Measurements from ENCODE around the gene SUPT3H. TPM values are rescaled to one million over a fixed set of nuclear protein-coding genes. Genes with fewer than 3 reads are reported as not detected.

Gene SUPT3H
- total and polyA plus RNA-seq, 2 of the 13 experiments (the other 11 are each of a cell fraction or from before 2014, with no cell fraction given): 11.9 to 36.1 TPM

DNA sequence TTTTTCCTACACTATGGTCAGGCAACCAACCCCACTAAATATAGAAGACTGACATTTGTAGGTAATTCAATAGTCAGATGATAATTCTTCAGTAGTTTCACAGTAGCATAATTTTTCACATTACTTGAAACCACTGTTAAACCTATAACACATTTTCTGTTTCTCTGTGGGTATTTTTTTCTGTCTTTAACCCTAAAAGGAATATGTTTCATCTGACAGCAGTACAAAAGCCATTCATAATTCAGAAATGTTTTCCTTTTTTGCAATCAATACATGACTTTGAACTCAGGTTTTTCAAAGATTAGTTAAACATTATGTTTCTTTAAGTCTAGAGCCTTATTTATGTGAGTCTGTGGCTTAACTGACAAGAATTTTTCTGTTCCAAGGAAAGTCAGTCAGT, 178.2 kb downstream of the SUPT3H start (continued):
- TF ChIP-seq ZNF609 (CRISPR knock-in tag; IDR thresholded peaks at IDR 0.05; ENCODE audit: borderline replicate concordance): no peak
- no peak for TF ChIP-seq ZNF777 (CRISPR knock-in tag; IDR thresholded peaks at IDR 0.05)
- no peak for TF ChIP-seq ZNF784 (CRISPR knock-in tag; IDR thresholded peaks at IDR 0.05; ENCODE audit: borderline replicate concordance)
- no peak for TF ChIP-seq CSRNP2 (CRISPR knock-in tag; conservative IDR thresholded peaks at IDR 0.05; ENCODE audit: low read depth)
- TF ChIP-seq ZSCAN29 (CRISPR knock-in tag; conservative IDR thresholded peaks at IDR 0.05): no peak
- TF ChIP-seq GMEB2 (CRISPR knock-in tag; IDR thresholded peaks at IDR 0.05; ENCODE audit: low read depth): no peak
- no peak for TF ChIP-seq SKIL (CRISPR knock-in tag; IDR thresholded peaks at IDR 0.05; ENCODE audit: borderline replicate concordance)
- no peak for TF ChIP-seq PRPF4 (IDR thresholded peaks at IDR 0.05; ENCODE audit: low read depth, low read length, poor library complexity, severe bottlenecking)
- TF ChIP-seq, protein P1, sequence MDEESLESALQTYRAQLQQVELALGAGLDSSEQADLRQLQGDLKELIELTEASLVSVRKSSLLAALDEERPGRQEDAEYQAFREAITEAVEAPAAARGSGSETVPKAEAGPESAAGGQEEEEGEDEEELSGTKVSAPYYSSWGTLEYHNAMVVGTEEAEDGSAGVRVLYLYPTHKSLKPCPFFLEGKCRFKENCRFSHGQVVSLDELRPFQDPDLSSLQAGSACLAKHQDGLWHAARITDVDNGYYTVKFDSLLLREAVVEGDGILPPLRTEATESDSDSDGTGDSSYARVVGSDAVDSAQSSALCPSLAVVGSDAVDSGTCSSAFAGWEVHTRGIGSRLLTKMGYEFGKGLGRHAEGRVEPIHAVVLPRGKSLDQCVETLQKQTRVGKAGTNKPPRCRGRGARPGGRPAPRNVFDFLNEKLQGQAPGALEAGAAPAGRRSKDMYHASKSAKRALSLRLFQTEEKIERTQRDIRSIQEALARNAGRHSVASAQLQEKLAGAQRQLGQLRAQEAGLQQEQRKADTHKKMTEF (CRISPR knock-in tag; IDR thresholded peaks at IDR 0.05): peak; percentile 82; the same call in 1 of the 2 replicates
- TF ChIP-seq, protein P2, sequence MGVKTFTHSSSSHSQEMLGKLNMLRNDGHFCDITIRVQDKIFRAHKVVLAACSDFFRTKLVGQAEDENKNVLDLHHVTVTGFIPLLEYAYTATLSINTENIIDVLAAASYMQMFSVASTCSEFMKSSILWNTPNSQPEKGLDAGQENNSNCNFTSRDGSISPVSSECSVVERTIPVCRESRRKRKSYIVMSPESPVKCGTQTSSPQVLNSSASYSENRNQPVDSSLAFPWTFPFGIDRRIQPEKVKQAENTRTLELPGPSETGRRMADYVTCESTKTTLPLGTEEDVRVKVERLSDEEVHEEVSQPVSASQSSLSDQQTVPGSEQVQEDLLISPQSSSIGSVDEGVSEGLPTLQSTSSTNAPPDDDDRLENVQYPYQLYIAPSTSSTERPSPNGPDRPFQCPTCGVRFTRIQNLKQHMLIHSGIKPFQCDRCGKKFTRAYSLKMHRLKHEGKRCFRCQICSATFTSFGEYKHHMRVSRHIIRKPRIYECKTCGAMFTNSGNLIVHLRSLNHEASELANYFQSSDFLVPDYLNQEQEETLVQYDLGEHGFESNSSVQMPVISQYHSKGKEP (CRISPR knock-in tag; IDR thresholded peaks at IDR 0.05): no peak
- no peak for TF ChIP-seq ZBTB3 (CRISPR knock-in tag; IDR thresholded peaks at IDR 0.05; ENCODE audit: borderline replicate concordance, low read depth)
- TF ChIP-seq JUND (CRISPR knock-in tag; IDR thresholded peaks at IDR 0.05): no peak
- peak; percentile 50; the same call in 1 of the 2 replicates for TF ChIP-seq KAT8 (CRISPR knock-in tag; IDR thresholded peaks at IDR 0.05)

Data from HepG2 (cell line).